ENCODE data around the gene NHEJ1.

DNA sequence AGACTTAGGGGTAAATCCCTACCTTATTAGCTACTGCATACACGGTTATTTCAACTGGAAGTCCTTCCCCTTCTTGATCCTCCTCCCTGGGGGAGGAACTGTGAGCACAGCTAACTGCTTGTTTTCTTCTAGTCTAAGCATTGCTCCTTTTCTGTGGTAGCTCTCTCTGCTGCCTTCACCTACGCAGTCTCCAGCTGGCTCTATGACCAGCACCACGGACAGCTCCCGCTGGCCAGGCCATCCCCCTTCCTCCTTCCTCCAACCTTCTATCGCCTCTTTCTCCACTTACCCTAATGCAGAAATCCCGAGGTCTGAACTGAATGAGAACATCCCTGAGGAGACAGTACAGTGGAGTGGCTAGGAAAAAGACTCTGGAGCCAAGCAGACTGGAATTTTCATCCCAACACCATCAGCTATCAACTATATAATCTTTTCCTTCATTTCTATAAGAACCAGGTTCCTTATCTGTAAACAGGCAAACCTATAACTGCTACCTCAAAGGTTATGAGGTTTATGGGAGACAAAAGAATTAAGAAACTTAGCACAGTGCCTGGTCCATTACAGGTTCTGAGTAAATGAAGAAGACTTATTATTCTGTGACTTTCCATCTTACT, 114.6 kb downstream of the NHEJ1 start:
- no peak for TF ChIP-seq POLR2AphosphoS5 (IDR thresholded peaks at IDR 0.05; ENCODE audit: borderline replicate concordance, low read depth, low read length)
- TF ChIP-seq EZH2 (IDR thresholded peaks at IDR 0.05): no peak

All from SK-N-MC (cell line).